Measurements from ENCODE around the gene EYA2. TPM values are rescaled to one million over a fixed set of nuclear protein-coding genes. Genes with fewer than 3 reads are reported as not detected.

Gene EYA2
- polyA plus RNA-seq, 5 donors: 0.80 to 2.7 (median 1.3) TPM

DNA sequence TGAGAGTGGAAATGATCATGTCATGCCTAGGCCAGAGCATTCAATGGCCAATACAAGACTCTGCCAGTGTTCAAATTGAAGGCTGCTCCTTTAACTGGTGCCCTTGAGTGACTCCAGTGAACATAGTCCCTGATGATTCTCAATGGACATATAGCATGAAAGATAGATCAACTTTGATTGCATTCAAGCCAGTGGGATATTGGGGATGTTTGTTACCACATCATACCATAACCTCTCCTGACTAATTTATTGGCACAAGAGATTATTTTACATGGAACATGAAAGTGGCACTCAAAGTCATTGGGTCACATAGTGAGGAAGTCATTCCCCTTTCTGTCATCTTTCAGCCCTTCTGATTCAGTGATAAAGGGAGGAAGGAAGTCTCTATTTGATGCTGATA is 139.0 kb downstream of the EYA2 start:
- no peak for DNase-seq

DNA sequence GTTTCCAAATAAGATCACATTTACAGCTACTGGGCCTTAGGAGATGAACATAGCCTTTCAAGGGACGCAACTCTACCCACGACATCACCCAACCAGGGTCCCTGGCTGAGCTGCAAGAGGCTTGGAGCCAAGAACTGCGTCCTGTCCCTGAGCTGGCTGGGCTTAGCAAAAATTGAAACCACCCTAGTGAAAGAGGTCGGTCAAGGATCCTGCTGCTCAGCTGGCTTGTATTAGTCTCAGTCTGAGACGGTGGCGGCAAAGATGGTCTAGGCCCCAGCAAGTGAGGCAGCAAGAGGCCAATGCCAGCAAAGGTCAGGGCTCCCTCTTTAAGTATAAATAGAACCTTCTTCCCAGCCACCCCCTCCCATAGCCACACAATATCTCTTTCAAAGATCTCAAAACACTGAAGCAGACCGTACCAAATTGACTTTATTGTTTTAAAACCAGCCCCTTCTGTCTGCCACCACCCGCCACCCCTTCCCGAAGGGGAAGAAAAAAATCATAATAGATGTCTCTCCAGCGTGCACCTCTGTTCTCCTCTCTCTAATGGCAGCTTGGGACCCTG is 140.5 kb downstream of the EYA2 start:
- DNase-seq: no peak

DNA sequence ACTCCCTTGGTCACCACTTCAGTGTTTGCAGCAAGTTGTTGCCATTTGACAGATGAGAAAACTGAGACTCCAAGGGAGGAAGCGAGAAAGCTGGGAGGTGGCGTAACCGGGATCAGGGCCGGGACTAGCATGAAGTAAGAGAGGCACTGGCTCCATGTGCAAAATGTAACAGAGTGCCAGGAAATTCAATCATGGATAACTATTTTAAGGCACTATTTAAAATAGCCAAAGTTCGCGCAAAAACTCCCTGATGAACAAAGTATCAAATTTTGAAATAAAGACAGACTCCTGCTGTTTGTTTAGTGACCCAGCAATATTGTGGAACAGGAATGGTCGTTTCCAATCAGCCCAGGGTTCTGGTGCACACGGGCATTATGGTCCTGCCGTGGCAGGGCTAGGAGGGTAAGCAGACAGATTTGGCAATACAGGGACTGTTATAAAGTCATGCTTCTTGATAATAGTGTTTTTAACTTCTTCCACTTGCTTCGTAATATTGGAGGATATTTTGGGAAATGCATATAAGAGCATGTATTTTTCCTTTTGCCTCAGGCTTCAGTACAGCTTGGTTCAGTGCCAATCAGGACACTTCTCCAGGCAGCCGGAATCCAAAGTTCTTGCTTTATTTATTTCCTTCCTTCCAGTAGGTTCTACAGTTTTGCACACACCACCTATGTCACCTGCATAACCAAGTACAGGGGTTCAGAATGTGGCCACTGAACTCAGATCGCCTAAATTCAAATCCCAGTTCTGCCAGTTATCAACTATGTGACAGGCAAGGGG is 141.6 kb downstream of the EYA2 start:
- DNase-seq: no peak

DNA sequence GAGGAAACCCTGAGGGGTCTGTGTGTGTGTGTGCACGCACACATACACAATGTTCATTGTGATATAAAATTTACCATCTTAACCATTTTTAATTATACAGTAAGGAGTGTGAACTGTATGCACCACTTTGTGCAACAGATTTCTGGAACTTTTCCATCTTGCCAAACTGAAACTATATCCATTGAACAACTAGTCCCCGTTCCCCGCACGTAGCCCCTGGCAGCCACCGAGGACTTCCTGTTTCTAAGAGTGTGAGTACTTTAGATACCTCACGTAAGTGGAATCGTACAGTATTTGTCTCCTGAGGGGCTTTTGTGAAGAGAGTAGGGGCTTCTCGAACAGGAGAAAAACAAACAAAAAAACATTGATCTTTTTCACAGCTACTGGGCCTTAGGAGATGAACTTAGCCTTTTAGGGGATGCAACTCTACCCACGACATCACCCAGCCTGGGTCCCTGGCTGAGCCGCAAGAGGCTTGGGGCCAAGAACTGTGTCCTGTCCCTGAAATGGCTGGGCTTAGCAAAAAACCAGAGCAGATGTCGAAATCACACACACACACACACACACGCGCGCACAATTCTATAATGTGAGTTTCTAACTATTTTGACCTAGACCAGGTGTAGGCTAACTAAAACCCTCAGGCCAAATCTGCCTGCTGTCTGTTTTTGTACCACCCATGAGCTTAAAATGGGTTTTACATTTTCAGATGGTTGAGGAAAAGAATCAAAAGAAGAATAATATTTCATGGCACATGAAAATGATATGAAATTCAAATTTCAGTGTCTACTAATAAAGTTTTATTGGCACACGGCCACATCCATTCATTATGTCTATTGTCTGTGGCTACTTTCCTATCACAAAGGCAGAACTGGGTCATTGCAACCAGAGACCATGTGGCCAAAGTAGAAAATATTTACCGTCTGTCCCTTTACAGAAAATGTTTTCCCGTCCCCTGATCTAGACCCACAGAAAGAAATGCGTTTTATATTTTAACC is 144.2 kb downstream of the EYA2 start:
- DNase-seq: peak; percentile 41 to 51

DNA sequence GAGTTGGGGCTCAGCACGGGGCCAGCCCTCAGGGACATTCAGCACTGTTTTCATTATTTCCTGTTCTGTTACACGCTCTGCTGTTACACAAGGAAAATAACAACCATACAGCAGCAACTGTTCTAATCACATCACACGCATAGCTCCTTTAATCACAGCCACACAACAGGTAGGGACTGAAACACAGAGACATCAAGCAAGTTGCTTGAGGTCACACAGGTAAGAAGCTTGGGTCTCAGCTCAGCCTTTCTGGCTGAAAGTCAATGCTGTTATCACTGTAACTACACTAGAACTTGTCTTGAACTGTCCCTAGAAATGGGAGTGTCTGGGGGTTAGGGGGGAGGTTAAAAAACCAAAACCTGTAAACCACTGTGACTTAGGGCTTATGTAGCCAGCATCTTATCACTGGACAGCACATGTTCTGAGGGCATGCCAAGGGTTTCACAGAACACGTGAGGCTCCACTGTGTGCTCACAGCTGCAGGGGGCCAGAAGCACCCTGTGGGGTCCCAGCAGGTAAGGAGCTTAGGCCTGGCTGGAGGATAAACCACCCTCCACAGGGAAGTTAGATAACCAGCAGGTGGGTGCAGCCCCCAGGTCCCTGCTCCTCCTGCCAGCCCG is 146.0 kb downstream of the EYA2 start:
- no peak for DNase-seq

DNA sequence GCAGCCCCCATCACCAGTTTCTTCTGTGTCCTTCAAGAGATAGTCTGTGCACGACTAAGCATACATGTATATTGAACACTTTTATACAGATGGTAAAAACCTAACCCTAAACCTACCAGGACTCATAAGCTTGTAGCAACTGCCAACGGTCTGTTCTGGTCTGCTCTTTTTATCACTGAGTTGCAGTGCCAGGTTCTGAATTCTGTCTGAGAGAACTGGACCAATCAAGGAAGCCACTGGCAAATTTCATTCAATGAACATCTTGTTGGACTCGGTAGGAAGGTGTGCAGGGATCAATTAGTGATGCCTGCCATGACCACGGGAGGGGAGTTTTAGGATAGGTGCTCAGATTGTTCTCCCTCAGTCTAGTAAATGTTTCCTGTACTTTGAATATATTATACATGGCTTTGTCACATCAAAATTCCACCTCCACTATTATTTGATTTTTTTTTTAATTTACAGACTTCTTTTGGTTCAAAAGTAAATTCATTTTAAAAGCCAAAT is 146.8 kb downstream of the EYA2 start:
- no peak for DNase-seq

DNA sequence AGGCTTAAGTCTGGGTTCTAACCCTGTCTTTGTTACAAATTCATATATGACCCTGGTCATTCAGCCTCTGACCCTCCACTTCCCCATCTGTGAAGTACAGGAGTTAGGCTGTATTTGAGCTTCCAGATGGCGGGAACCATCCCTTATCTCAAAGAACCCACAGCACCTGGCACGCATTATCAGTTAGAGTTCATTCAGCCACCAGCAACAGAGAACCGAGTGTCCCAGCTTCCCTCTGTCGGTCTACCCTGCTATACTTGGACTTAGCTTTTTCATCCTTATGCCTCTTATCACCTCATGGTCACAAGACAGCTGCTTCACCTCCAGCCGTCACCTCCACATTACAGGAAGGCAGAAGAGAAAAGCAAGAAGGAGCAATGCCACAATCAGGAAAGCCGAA is 147.8 kb downstream of the EYA2 start:
- no peak for DNase-seq

DNA sequence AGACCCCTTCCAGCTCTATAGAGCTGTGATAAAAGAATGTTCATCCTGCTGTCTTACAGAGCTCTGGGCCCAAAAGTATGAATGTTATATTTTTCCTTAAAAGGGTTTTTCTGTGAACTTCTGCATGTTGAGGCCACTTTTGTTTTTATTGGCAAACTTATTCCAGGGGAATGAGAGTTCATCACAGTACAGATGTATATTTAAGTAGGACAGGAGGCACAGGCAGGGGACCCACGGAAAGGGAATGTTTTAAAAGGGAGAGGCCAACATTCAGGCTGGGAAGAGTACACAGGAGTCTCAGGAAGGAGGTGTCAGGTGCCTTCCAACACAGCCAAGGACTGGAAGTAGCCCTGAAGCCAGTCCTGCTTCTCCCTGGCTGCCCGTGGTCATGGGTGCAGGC is 148.4 kb downstream of the EYA2 start:
- DNase-seq: no peak

DNA sequence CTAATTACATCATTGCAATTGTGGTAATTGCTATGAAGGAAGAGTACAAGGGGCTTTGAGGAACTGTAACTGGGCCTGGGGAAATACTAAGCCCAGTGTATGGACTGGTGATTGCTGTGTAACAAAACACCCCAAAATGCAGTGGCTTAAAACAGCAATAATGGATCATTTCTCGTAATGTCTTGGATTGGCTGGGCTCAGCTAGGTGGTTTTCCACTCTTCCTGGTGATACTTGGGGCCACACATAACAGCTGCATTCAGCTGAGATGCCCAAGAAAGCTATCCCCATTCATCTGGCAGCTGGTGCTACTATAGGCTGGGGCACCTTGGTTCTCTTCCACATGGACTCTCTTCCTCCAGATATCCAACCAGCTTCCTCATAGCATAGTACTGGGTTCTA is 150.3 kb downstream of the EYA2 start:
- DNase-seq: no peak

DNA sequence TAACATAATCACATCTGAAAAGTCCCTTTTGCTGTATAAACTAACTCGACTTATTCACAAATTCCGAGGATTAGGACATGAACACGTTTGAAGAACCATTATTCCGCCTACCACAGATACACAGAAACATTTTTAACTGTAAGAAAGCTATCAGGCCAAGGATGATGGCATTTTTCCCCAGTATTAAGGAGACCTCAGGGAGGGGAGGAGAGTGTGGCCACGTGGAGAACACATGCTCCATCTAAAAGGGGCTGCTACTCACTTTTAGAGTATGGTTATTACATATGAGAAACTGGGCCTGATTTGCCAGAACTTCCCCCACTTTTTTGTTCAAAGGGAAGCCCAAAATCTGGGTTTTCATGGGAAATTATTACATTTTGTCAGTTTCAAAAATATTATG is 153.4 kb downstream of the EYA2 start:
- DNase-seq: no peak

DNA sequence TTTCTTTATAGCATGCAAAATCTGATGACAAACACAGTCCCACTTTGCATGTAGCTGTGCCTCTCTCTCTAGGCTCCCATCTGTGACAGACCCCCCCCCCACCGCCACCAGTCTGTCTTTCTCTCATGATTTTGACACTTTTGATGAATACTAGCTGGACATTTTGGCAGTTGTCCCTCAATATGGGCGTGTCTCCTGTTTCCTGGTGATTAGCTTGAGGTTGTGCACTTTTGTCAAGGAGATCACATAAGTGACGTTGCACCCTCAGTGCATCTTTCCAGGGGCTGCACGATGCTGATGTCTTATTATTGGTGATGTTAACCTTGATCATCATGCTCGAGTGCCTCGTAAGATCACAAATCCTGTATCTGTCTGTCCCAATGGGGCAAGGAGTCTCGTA is 155.1 kb downstream of the EYA2 start:
- no peak for DNase-seq

DNA sequence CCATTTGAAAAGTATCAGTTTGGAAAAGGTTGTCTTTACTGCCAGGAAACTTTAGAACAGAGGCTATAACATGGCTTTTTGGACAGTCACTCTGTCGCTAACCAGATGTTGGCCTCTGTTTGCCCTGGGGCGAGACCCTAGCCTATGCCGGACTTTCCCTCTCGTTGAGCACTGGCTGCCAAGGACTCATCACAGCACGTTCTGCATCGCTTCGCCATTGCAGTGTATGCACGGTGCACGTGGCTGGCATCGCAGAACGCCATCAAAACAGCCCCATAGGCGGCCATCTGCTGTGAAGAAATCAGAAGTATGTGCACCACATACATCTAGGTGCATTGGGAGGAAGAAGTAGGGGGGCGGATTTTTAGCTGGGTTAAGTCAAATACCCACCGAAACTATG is 156.4 kb downstream of the EYA2 start:
- DNase-seq: no peak

DNA sequence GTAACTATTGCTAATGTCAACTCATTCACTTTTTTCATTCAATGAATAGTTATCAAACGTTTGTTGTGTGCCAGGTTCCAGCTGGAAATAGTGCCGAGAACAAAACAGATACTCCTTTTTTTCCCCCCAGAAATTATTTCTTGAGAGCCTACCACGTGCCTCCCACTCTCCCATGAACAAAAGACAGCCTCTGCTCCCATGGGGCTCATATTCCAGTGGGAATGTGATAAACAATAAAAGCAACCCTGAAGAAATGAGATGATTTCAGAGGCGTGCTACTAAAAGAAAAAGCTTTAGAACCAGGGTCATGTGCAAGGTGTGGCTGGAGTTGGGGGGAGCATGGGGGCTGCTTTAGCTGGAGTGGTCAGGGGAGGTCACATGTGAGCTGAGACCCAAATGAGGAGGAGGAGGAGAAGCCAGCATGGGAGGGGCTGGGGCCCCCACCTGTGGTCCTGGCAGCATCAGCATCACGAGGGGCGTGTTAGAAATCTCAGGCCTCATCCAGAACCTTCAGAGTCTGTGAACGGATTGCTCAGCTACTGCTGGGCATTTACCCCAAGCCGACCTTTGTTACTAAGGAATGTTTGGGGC is 157.4 kb downstream of the EYA2 start:
- no peak for DNase-seq

DNA sequence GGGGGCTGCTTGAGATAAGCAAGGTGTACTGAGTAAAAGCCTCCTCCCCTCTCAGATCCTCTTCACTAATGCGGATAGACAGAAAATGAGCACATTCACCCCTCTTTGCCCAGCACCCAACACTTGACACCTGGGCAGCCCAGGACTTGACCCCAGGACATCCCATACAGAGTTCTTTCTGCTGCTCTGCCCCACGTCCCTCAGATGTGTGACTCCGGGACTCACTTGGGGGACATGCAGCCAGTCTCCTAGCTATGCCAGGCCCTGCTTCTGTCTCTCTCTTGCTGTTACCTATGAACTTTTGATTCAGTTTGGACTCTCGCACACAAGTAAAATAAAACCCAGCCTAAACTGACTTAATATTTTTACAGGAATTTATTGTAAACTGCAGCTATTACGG is 159.9 kb downstream of the EYA2 start:
- DNase-seq: no peak

DNA sequence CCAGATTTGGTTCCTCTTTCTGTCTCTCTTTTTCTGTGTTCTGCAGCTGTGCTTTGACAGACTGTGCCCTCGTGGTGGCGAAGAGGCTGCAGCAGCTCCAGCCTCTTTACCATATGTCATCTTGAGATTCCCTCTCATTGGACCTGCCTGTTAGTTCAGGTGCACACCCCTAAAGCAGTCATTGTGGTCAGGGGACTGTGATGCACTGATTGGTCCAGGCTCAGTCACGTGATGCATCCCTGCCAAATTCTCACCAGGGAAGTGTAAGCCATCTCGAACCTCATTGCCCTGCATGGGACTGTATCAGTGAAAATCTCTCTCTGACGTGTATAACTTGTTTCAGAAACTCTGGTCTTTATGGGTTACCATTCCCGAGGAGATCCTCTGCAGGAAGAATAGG is 160.3 kb downstream of the EYA2 start:
- DNase-seq: no peak

DNA sequence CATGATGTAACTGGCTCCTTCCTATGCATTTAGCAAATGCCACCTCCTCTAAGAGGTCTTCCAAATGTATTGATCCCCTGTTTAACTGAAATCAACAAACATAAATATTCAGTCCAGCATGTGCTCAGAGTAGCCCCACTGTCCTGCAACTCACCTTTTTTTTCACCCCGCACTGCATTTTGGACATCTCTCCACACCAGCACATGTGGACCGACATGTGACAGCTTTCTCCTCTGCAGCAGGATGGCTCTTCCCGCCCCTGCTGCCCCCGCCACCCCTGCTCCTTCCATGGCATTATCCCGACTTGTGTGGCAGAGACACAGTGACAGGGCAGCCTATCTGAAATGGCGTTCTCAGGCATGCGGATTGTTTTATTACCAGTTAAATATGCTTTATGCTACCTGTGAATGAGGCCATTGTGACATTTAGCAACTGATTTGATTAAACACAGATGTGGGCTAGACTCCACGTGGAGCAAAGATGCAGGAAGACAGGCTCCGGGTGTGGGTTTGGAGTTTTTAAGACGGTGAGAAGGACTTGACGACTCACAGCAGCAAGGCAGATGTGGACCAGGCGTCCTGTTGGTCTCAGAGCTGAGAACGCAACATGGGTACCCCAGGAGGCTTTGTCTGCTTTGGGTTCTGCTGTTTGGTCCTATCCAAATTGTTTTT is 161.2 kb downstream of the EYA2 start:
- no peak for DNase-seq

DNA sequence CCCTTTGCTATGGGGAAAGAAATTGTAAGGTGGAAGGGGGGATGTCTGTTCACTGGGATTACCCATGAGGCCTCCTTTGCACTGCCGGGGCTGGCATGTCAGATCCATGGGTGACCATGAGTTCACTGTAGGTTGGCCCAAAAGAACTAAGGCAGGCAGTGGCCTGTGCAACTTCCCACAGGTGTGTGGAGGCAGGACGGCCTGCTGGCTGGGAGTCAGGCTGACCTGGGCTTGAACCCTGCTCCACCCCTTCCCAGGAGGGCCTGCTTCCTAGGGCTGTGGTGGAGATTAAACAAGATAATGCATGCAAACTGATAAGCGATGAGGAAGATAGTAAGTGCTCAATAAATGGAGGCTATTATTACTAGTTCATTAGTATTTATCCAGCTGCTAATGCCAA is 163.0 kb downstream of the EYA2 start:
- DNase-seq: no peak

DNA sequence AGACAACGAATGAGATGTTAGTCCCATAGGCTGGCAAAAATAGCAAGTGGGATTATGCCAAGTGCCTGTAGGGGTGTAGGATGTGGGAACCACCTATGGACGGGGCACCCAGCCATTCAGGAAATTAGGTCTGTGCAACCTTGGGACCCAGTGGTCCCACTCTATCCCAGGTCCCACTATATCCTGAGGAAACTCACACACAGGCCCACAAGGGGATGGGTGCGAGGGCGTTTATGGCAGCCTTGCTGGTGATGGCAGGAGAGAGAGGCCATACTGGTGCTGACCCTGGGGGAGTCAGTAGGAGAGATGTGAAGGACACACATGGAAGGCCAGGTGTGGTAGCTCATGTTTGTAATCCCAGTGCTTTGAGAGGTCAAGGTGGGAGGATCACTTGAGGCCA is 163.6 kb downstream of the EYA2 start:
- no peak for DNase-seq

DNA sequence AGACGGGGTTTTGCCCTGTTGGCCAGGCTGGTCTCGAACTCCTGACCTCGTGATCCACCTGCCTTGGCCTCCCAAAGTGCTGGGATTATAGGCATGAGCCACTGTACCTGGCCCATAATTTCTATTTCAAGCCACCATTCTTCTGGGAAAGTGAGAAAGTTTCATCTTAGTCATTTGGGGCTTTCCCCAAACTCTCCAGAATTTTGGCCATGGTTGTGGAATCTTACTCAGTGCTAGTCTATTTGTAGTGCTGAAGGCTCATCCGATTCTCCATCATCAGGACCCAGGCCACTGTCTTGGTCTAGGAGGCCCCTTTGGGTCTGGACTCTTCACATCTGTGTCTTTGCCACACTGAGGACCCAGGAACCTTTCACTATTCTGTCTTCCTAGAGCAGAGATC is 164.9 kb downstream of the EYA2 start:
- DNase-seq: no peak

DNA sequence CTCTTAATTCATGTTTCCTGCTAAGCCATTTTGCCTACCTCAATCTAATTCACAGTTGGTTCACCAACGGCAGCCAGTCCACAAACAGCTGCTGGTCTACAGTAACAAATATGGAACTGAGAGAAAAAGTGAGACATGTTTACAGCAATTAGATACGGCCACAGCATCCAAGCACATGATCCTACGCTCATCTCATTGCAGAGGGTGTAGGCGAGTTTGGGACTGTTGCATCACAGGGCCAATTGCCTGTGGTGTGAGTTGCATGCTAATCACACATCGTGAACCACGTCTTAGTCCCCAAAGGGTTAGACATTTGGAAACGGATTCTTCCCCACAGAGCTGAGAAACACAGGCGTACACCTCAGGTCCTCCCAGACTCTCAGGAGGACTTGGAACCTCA is 166.9 kb downstream of the EYA2 start:
- DNase-seq: no peak
